Fibroblast of villous mesenchyme (primary cell): Measurements from ENCODE around the gene PHF21B. TPM values are rescaled to one million over a fixed set of nuclear protein-coding genes. Genes with fewer than 3 reads are reported as not detected.
"Not testable (repeated sequence)": the region's sequence is repeated elsewhere in the genome, so short reads cannot be mapped to it uniquely, and the experiment has no call there.

Source experiments
- DNase-seq: peaks from one replicate; pipeline ENCODE4 v3.0.0-alpha.2; 2010; ENCODE audit warnings: low read depth
- H3K4me3 ChIP-seq: 2 replicates; pipeline ENCODE4 v1.5.1; 2011; ENCODE audit warnings: low read depth, mild to moderate bottlenecking, low read length
- CTCF ChIP-seq: IDR thresholded peaks from 2 replicates; pipeline ENCODE4 v1.5.1; 2012; ENCODE audit warnings: low read depth, mild to moderate bottlenecking, low read length; ENCODE audit not compliant: insufficient read depth
- total RNA-seq: library from RNA; depleted of rRNA; stranded (reverse); fragments of >200 nt; gene quantifications from 2 replicates; pipeline ENCODE4 v1.2.3, GENCODE V29; 2012

Gene PHF21B
- not detected in 2 replicates for total RNA-seq

GRCh38 chr22:45009606-45010531 lies at the start of gene PHF21B:
Gene PHF21B, minus strand, starts transcription at chr22:45010005. Its CDS starts 456 bp downstream, at chr22:45009549.
- no peak for TF ChIP-seq CTCF
- DNase-seq = peak; percentile 26

GRCh38 chr22:45059296-45059695 lies 49.5 kb upstream of the PHF21B start:
- no peak for DNase-seq
- H3K4me3 ChIP-seq = no peak overlapping the region
- TF ChIP-seq CTCF = no peak

More at GRCh38 chr22:45009606-45010531, at the start of gene PHF21B:
- peak within 1 kb of the TSS; percentile 60 for H3K4me3 ChIP-seq

GRCh38 chr22:45058622-45058912 lies 48.8 kb upstream of the PHF21B start:
- no peak overlapping the region for H3K4me3 ChIP-seq
- no peak for DNase-seq
- TF ChIP-seq CTCF = no peak

GRCh38 chr22:45055936-45056335 lies 46.1 kb upstream of the PHF21B start:
- H3K4me3 ChIP-seq = no peak overlapping the region
- no peak for DNase-seq
- no peak for TF ChIP-seq CTCF

- TF ChIP-seq CTCF = no peak
- no peak for DNase-seq
- no peak overlapping the region for H3K4me3 ChIP-seq
Observed at GRCh38 chr22:45053571-45053970, 43.8 kb upstream of the PHF21B start.

- no peak overlapping the region for H3K4me3 ChIP-seq
- DNase-seq = no peak
- TF ChIP-seq CTCF = no peak
Observed at GRCh38 chr22:45053094-45053493, 43.3 kb upstream of the PHF21B start.

- not testable (repeated sequence) for H3K4me3 ChIP-seq, DNase-seq
Observed at GRCh38 chr22:45052665-45053064, 42.9 kb upstream of the PHF21B start.
